GM18508 (cell line): Measurements from ENCODE around the gene TEX19.

Source experiments
- ATAC-seq: cut with Tn5 transposase; IDR thresholded peaks from one replicate; pipeline ENCODE4 v1.9.1; 2021; ENCODE audit warnings: moderate number of reproducible peaks; ENCODE audit not compliant: insufficient read depth, unreplicated experiment

The TEX19 gene

GRCh38 chr17:82358465-82359350 is at the start of gene TEX19:
TEX19 (plus strand) TSS chr17:82359247; CDS start chr17:82362151, 2,904 bp downstream.
- no peak for ATAC-seq

DNA sequence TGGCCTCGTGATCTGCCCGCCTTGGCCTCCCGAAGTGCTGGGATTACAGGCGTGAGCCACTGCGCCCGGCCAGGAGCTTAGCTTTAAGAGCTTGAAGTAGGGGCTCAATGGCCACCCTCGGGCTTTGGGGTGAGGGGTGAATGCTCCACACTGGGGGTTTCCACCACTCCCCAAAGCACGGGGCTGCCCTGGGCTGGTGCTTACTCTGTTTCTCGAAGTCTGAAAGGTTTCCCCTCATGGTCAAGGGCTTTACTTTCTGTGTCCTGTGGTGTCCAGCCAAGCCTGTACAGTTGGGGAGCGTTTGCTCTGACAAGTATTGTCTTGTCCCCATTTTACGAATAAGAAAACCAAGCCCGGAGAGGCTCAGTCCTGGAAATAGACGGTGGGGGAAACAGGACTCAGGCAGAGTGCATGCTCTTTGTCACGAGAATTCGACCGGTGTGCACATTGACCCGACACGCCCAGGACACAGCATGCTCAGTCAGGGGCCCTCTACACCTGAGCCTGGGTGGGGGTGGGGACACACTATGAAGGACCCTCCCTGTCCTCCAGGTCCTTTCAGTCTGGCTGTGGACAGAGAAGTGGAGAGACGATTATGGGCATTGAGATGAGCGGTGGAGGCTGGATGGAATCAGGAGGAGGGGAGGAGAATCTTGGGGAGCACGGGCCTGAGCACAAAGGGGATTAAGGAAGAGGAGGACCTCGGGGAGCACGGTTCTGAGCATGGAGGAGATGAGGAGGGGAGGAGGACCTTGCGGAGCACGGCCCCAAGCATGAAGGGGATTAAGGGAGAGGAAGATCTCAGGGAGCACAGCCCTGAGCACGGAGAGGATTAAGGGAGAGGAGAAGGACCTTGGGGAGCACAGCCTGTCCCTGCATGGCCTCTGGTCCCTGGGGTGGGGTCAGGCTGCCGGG is 49.1 kb upstream of the TEX19 start:
- no peak for ATAC-seq

- no peak for ATAC-seq
These were observed 48.2 kb upstream of the TEX19 start for GRCh38 chr17:82310877-82311276.

DNA sequence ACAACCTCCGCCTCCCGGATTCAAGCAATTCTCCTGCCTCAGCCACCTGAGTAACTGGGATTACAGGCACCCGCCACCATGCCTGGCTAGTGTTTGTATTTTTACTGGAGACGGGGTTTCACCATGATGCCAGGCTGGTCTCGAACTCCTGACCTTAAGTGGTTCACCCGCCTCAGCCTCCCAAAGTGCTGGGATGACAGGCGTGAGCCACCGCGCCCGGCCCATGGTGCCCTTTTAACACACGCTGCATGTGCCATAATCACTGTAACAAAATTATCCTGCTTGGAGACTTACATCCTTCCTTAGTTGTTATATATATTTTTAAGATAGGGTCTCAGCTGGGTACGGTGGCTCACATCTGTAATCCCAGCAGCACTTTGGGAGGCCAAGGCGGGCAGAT is 47.1 kb upstream of the TEX19 start:
- ATAC-seq: no peak

DNA sequence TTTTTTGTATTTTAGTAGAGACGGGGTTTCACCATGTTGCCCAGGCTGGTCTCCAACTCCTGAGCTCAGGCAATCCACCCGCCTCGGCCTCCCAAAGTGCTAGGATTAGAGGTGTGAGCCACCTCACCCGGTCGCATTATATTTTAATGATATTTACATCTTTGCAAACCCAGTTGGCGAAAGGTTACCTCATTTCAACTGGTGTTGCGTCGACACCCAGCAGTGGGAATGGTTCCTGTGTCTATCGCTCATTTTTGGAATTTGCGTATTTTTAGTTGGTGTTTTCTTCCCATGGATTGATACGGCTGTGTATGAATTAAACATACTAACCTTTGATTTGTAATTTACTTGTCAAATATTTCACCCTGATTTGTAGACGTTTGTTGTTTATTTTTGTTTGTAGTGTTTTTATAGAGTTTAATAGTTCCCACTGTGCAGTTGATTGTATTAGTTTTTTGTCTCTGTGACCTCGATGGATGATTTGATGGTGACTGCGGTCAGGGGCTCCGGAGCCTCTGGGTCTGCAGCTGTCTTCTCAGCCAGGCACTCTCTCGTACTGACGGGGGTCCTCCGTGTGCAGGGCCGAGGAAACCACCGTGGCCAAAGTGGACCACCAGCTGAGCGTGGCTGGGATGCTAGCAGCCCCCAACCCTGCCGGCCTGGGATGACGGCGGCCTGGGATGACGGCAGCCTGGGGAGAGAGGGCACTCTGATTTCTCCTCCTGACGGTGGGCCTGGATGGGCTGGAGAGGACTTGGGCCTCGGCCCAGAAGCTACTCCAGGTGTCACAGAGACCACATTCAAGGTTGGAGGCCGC is 45.6 kb upstream of the TEX19 start:
- no peak for ATAC-seq

DNA sequence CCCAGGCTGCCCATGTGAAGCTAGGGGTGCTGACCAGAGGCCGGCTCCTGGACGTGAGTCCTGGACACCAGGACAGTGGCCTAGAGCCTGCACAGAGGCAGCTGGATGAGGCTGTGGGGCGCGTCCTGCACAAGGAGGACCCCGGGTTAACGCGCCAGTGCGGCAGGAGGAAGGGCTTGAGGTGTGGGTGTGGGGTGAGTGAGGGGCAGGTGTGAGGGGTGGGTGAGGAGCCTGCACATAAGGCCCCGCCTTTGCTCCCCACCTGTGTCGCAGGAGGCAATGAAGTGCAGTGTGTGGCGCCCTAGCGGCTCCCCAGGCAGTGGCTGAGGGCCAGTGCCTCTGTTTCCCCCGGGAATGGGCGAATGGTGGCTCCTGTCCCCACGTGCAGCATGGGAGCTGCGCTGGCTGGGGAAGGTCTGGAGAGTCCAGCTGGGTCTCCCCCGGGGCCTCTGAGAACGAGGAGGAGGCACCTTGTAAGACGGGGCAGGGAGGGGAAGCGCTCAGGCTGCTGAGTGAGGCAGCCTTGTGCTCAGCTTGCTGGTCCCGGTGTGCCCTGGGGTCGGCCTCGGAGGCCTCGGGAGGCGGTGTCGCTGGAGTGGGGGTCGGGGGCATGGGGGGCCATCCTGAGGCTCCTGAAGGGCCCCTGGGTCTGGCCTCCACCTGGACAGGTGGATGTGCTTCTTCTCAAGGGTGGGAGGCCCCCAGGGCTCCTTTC is 44.9 kb upstream of the TEX19 start:
- ATAC-seq: no peak

GRCh38 chr17:82314727-82315605 is 44.1 kb upstream of the TEX19 start:
- no peak for ATAC-seq

- ATAC-seq: no peak
These were observed 43.2 kb upstream of the TEX19 start for GRCh38 chr17:82315703-82316358.

DNA sequence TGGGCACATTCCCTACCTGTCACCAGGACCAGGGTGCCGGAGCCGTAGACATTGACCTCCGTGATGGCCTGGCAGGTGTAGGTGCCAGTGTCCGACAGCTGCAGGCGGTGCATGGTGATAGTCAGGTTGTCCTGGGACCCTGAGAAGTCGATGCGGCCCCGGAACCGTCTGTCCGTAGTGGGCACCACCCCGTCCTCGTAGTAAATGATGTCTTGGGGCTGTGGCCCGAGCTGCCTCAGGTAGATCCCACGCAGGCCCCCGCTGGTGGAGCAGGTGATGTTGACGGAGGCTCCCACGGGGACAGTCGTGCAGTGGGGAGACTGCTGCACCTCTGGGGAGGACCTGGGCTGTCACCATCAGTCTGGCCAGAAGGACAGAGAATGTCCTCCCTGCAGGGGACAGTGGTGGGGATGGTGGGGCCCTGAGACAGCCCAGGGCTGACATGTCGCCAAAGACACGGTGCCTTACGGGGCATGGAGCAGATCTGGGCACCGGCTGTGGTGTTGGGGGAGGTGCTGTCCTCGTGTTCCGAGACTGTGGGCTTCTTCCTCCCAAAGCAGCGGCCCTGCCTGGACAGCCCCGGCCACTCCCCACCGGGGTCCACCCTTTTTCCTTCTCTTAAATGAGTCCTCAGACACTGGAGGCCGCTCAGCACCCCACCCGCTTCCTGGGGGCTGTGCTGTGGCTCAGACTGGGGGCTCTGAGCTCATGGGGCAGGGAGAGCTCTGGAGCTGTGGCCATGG is 42.2 kb upstream of the TEX19 start:
- ATAC-seq: no peak

GRCh38 chr17:82317394-82318168 is 41.5 kb upstream of the TEX19 start, which contains the start of gene CD7:
CD7 (minus strand) TSS chr17:82317608; CDS start chr17:82317495, 113 bp downstream.
- no peak for ATAC-seq

- ATAC-seq: no peak
These were observed 40.9 kb upstream of the TEX19 start for GRCh38 chr17:82318169-82318498.

GRCh38 chr17:82318772-82319606 is 40.1 kb upstream of the TEX19 start:
- no peak for ATAC-seq

DNA sequence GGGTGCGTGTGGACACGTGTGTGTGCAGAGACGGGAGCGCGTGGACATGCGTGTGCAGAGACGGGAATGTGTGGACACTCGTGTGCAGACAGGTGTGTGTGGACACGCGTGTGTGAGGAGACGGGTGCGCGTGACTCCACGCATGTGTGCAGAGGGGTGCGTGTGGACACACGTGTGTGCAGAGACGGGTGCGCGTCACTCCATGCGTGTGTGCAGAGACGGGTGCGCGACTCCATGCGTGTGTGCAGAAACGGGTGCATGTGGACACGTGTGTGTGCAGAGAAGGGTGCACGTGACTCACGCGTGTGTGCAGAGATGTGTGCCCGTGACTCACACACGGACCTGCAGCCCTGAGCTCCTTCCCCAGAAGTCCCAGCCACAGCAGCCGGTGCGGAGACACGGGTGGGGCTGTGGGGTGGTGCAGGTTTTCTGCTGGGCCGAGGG is 39.4 kb upstream of the TEX19 start:
- no peak for ATAC-seq

- no peak for ATAC-seq
These were observed 38.8 kb upstream of the TEX19 start for GRCh38 chr17:82320140-82320840.
